OCI-LY1 (cell line): ENCODE results near the gene AJM1.

Experiments
- EZH2 ChIP-seq: fragments of 200-600 bp; sonication (generic), shearing (Covaris generic); IDR thresholded peaks from 2 replicates; pipeline ENCODE4 v1.8.0; 2017; ENCODE audit warnings: borderline replicate concordance, mixed run types, mild to moderate bottlenecking, antibody characterized with exemption, low read length, moderate library complexity, mixed read lengths
- TF ChIP-seq, protein P1 (sequence below): fragments of 200-600 bp; sonication (generic), shearing (Covaris generic); IDR thresholded peaks from 2 replicates; pipeline ENCODE4 v1.5.1; 2017; ENCODE audit warnings: mild to moderate bottlenecking, antibody characterized with exemption, low read length, moderate library complexity, mixed read lengths

DNA sequence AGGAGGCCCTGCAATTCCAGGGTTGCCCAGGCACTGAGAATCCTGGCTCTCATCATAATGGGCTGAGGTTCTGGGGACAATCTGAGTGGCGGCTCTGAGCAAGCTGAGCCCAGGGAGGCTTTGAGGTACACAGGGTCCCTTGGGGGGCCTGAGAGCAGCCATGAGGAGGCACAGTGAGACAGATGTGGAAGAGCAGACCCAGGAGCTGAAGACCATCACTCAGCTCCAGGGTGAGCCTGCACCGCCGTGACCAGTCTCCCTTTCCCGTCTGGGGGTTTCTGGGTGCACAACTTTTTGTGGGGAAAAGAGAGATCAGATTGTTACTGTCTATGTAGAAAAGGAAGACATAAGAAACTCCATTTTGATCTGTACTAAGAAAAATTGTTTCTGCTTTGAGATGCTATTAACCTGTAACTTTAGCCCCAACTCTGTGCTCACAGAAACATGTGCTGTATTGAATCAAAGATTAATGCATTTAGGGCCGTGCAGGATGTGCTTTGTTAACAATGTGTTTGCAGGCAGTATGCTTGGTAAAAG lies 46.0 kb upstream of the AJM1 start, which contains the start of gene CCDC183:
- TF ChIP-seq, protein P1, sequence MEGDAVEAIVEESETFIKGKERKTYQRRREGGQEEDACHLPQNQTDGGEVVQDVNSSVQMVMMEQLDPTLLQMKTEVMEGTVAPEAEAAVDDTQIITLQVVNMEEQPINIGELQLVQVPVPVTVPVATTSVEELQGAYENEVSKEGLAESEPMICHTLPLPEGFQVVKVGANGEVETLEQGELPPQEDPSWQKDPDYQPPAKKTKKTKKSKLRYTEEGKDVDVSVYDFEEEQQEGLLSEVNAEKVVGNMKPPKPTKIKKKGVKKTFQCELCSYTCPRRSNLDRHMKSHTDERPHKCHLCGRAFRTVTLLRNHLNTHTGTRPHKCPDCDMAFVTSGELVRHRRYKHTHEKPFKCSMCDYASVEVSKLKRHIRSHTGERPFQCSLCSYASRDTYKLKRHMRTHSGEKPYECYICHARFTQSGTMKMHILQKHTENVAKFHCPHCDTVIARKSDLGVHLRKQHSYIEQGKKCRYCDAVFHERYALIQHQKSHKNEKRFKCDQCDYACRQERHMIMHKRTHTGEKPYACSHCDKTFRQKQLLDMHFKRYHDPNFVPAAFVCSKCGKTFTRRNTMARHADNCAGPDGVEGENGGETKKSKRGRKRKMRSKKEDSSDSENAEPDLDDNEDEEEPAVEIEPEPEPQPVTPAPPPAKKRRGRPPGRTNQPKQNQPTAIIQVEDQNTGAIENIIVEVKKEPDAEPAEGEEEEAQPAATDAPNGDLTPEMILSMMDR: no peak
- no peak for TF ChIP-seq EZH2
